GM15510 (cell line): Measurements from ENCODE around the gene SLC39A9.

Source experiments
- POLR2A ChIP-seq: IDR thresholded peaks from 3 replicates; pipeline ENCODE4 v1.6.1; 2011; ENCODE audit warnings: borderline replicate concordance; ENCODE audit not compliant: insufficient read length; ENCODE audit errors: extremely low read depth

SLC39A9 gene

GRCh38 chr14:69398053-69398817, at the start of gene SLC39A9, which contains the start of gene ERH:
Gene SLC39A9, plus strand, starts transcription at chr14:69398692. Its CDS starts 678 bp downstream, at chr14:69399370.
Gene ERH, minus strand, starts transcription at chr14:69398299. Its CDS starts 66 bp downstream, at chr14:69398233.
- peak; percentile 78 for TF ChIP-seq POLR2A

GRCh38 chr14:69349091-69349777, 49.3 kb upstream of the SLC39A9 start:
- no peak for TF ChIP-seq POLR2A

GRCh38 chr14:69350892-69351291, 47.6 kb upstream of the SLC39A9 start:
- no peak for TF ChIP-seq POLR2A

- no peak for TF ChIP-seq POLR2A
These were observed 47.1 kb upstream of the SLC39A9 start for GRCh38 chr14:69351385-69351784.

- no peak for TF ChIP-seq POLR2A
These were observed 46.6 kb upstream of the SLC39A9 start for GRCh38 chr14:69351911-69352310.

- no peak for TF ChIP-seq POLR2A
These were observed 45.3 kb upstream of the SLC39A9 start for GRCh38 chr14:69353168-69353567.

GRCh38 chr14:69354383-69355153, 43.9 kb upstream of the SLC39A9 start:
- TF ChIP-seq POLR2A, result peak; percentile 49

- no peak for TF ChIP-seq POLR2A
These were observed 43.3 kb upstream of the SLC39A9 start for GRCh38 chr14:69355154-69355597.

- TF ChIP-seq POLR2A, result no peak
These were observed 42.7 kb upstream of the SLC39A9 start for GRCh38 chr14:69355607-69356281.

- no peak for TF ChIP-seq POLR2A
These were observed 41.5 kb upstream of the SLC39A9 start for GRCh38 chr14:69356903-69357543.

- TF ChIP-seq POLR2A, result no peak
These were observed 40.8 kb upstream of the SLC39A9 start for GRCh38 chr14:69357544-69358200.

- TF ChIP-seq POLR2A, result no peak
These were observed 40.1 kb upstream of the SLC39A9 start for GRCh38 chr14:69358233-69358963.

GRCh38 chr14:69358966-69359365, 39.5 kb upstream of the SLC39A9 start:
- TF ChIP-seq POLR2A, result no peak
